ENCODE measurements around the gene KIAA1217.

KIAA1217 gene

GRCh38 chr10:24209946-24210491, 1.1 kb downstream of the KIAA1217 start:
- DNase-seq (ENCODE audit: low spot score): no peak

GRCh38 chr10:24210501-24210900, 1.6 kb downstream of the KIAA1217 start:
- no peak for DNase-seq (ENCODE audit: low spot score)

GRCh38 chr10:24213266-24213665, 4.3 kb downstream of the KIAA1217 start:
- no peak for DNase-seq (ENCODE audit: low spot score)

- no peak for DNase-seq (ENCODE audit: low spot score)
These were observed 4.9 kb downstream of the KIAA1217 start for GRCh38 chr10:24213881-24214280.

GRCh38 chr10:24214762-24215161, 5.8 kb downstream of the KIAA1217 start:
- DNase-seq (ENCODE audit: low spot score): no peak

- DNase-seq (ENCODE audit: low spot score): no peak
These were observed 6.3 kb downstream of the KIAA1217 start for GRCh38 chr10:24215196-24215595.

- no peak for DNase-seq (ENCODE audit: low spot score)
These were observed 6.7 kb downstream of the KIAA1217 start for GRCh38 chr10:24215603-24216002.

GRCh38 chr10:24219963-24220362, 11.0 kb downstream of the KIAA1217 start:
- no peak for DNase-seq (ENCODE audit: low spot score)

- DNase-seq (ENCODE audit: low spot score): no peak
These were observed 14.4 kb downstream of the KIAA1217 start for GRCh38 chr10:24223341-24223740.

- no peak for DNase-seq (ENCODE audit: low spot score)
These were observed 15.0 kb downstream of the KIAA1217 start for GRCh38 chr10:24223953-24224352.

- no peak for DNase-seq (ENCODE audit: low spot score)
These were observed 19.7 kb downstream of the KIAA1217 start for GRCh38 chr10:24228642-24229041.

- DNase-seq (ENCODE audit: low spot score): no peak
These were observed 21.0 kb downstream of the KIAA1217 start for GRCh38 chr10:24229909-24230308.

- no peak for DNase-seq (ENCODE audit: low spot score)
These were observed 22.3 kb downstream of the KIAA1217 start for GRCh38 chr10:24231200-24231599.

- DNase-seq (ENCODE audit: low spot score): no peak
These were observed 25.8 kb downstream of the KIAA1217 start for GRCh38 chr10:24234784-24235183.

GRCh38 chr10:24235471-24235870, 26.5 kb downstream of the KIAA1217 start:
- no peak for DNase-seq (ENCODE audit: low spot score)

- DNase-seq (ENCODE audit: low spot score): no peak
These were observed 29.0 kb downstream of the KIAA1217 start for GRCh38 chr10:24237801-24238395.

- no peak for DNase-seq (ENCODE audit: low spot score)
These were observed 29.7 kb downstream of the KIAA1217 start for GRCh38 chr10:24238519-24239247.

GRCh38 chr10:24239289-24240040, 30.5 kb downstream of the KIAA1217 start:
- no peak for DNase-seq (ENCODE audit: low spot score)

- DNase-seq (ENCODE audit: low spot score): no peak
These were observed 31.3 kb downstream of the KIAA1217 start for GRCh38 chr10:24240041-24240751.

GRCh38 chr10:24241536-24242040, 32.6 kb downstream of the KIAA1217 start:
- no peak for DNase-seq (ENCODE audit: low spot score)

- no peak for DNase-seq (ENCODE audit: low spot score)
These were observed 33.6 kb downstream of the KIAA1217 start for GRCh38 chr10:24242562-24242961.

- no peak for DNase-seq (ENCODE audit: low spot score)
These were observed 37.4 kb downstream of the KIAA1217 start for GRCh38 chr10:24246365-24246764.
